Caki2 (cell line): ENCODE results near the gene COPG1. TPM values are rescaled to one million over a fixed set of nuclear protein-coding genes. Genes with fewer than 3 reads are reported as not detected.
"Not testable (repeated sequence)": the region's sequence is repeated elsewhere in the genome, so short reads cannot be mapped to it uniquely, and the experiment has no call there.

Source experiments
- DNase-seq: peaks from one replicate; pipeline ENCODE4 v3.0.0-alpha.2; 2015; ENCODE audit warnings: low read depth
- in situ Hi-C: cut with HindIII; loops from 2 replicates; pipeline ENCODE4 v1.10.0; 2016; ENCODE audit warnings: low sequenced_read_pairs, low pct_unique_long_range_greater_than_20kb, mixed read lengths
- total RNA-seq: library from RNA; depleted of rRNA; stranded (reverse); fragments of >200 nt; shearing (Covaris generic); gene quantifications from 2 replicates; pipeline ENCODE4 v1.2.3, GENCODE V29; 2014; ENCODE audit warnings: low replicate concordance

The COPG1 gene
- total RNA-seq, 1 experiment from 2014 or later: 114 TPM

DNA sequence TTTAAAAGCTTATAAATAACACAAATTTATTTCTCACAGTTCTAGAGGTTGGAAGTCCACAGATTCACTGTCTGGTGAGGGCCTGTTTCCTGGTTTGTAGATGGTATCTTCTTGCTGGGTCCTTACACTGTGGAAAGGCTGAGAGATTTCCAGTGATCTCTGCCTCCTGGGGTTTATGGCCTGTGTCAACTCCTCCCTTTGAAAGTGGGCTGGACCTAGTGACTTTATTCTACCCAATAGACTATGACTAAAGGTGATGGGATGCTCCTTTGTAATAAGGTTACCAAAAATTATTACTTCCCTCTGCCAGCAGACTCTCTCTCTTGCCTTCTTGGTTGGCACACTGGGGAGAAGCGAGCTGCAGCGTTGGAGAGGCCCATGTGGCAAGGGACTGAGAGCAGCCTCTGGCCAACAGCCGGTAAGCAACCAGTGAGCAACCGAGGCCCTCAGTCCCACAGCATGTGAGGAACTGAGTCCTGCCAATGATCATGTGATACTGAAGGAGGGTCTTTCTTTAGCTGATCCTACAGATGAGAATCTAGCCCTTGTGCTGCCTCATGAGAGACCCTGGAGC is 14.0 kb upstream of the COPG1 start:
- in situ Hi-C loops: no loop called here
- no peak for DNase-seq

- in situ Hi-C loops: no loop called here
- peak; percentile 36 for DNase-seq
Measured at GRCh38 chr3:129238945-129239705, 10.3 kb upstream of the COPG1 start.

DNA sequence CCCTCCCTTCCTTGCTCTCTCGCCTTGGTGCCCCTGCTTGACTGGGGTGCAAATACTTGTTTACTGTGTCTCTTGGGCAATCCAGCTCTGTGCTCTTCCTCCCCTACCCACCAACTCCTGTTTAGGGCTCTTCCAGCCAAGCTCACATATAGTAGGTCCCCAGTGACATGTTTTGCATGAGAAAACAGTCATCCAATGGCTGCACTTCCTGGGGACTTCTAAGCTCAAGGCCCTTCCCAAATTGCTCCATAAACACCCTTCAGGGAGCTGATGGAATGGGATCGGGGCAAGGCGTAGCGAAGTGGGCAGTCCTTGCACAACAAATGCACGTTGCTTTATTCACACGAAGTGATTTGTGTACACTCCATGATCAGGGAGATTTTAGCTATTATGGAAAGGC is 9.4 kb upstream of the COPG1 start:
- in situ Hi-C loops: no loop called here
- DNase-seq: no peak

DNA sequence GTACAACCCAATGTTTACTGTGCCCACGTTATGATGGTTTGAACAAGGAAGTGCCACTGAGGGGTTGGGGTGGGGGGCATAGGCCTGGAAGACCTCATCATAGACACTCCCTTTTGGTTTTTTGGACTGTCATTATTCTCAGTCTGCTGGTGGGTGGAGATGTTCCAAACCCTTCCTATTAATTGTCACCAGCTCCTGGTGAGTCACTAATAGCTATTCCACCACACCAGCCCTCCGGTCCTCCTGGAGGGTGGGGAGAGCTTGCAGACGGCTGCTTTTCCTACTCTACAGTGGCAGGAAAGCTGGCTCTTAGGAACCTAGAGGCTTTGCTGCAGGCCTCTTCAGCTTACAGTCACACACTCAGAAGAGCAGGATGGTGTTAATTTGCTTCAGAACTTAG is 9.0 kb upstream of the COPG1 start:
- in situ Hi-C loops: no loop called here
- peak; percentile 61 for DNase-seq

DNA sequence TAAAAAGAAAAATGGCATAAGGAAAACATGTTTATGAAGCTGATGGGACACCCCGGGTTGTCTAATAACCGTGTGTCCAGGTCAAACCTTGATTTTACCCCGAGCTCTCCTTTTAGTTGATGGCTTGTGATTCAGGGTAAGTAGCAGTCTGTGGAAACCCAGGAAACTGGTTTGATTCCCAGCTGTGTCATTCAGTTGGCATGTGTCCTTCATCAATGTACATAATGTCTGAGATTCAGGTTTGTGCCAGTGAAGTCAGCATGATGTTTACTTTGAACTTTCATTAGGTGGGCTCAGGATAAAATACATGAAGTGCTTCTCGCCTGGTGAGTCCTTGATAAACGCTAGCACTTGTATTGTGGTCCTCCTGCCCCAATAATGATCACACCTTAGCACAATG is 4.3 kb upstream of the COPG1 start:
- in situ Hi-C loops: no loop called here
- DNase-seq: no peak

GRCh38 chr3:129245641-129246306 is 3.6 kb upstream of the COPG1 start:
- in situ Hi-C loops: not testable (repeated sequence)

DNA sequence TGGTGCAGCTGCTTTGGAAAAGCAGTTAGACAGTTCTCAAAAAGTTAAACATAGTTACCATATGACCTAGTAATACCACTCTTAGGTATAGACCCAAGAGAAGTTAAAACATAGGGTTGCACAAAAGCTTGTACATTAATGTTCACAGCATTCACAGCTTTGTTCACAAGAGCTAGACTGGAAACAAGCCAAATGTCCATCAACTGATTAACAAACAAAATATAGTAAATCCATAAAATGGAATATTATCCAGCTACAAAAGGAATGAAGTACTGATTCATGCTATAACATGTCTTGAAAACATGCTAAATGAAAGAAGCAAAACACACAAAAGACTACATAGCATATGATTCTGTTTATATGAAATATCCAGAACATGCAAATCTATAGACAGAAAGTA is 2.8 kb upstream of the COPG1 start:
- in situ Hi-C loops: no loop called here
- no peak for DNase-seq

More at GRCh38 chr3:129245641-129246306, 3.6 kb upstream of the COPG1 start:
- DNase-seq: peak; percentile 79

GRCh38 chr3:129248286-129248979 is 973 bp upstream of the COPG1 start:
- in situ Hi-C loops: no loop called here

DNA sequence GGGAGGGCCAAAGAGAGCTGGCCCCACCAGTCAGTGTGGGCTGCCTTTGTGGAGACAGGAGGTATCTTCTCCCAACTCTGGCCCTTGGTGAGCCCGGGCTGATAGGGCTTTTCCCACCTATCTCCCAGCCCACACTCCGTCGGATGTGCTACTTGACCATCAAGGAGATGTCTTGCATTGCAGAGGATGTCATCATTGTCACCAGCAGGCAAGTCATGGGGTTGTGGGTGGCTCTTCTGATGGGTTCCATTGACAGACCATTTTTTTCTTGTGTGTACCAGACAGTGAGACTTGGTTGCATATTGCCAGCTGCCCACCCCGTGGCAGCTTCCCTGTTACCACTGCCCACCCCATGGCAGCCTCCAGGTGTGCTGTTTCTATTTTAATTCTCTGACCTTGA is 3.3 kb downstream of the COPG1 start:
- DNase-seq: no peak
- in situ Hi-C loops: no loop called here

More at GRCh38 chr3:129248286-129248979, 973 bp upstream of the COPG1 start:
- DNase-seq: no peak

GRCh38 chr3:129254536-129255230 is 5.3 kb downstream of the COPG1 start:
- in situ Hi-C loops: no loop called here
- DNase-seq: no peak

GRCh38 chr3:129256270-129256669 is 6.9 kb downstream of the COPG1 start:
- in situ Hi-C loops: no loop called here
- no peak for DNase-seq

- in situ Hi-C loops: no loop called here
Measured at GRCh38 chr3:129257609-129258008, 8.2 kb downstream of the COPG1 start.

DNA sequence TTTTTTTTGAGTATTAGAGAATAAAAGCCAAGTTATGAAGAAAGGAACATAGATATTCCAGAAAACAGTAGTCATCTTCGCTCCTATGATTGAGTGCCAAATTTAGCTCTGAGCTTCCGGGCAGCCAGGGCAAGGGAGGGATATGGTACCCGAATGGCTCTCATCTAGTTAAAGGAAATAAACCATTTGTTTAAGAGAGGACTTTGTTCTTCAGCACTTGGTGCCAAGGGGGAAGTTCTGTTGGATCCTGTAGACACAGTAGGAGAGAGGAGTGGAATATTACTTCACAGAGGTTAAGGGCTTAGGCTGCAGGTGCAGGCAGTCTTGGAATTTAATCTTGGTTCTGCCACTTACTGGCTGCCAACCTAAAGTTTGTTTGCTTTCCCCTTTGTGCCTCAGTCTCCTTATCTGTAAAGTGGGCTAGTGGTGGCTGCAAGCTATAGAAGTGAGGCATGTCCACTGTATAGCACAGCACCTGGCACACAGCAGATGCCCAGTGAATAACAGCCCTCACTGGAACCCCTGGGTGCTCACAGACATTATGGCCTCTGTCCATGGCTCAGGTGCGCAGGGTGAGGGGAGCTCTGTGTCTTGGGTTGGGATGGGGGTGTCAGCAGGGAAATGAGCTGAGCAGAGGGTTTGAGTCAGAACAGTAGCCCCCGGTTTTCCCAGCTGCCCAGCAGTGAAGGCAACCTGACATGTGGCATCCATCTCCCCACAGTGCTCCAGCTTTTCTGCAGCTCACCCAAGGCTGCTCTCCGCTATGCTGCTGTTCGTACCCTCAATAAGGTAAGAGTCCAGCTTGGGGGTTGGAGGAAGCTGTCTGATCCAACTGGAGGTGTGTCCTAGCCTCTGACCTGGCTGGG is 10.4 kb downstream of the COPG1 start:
- no peak for DNase-seq
- in situ Hi-C loops: no loop called here

More at GRCh38 chr3:129257609-129258008, 8.2 kb downstream of the COPG1 start:
- DNase-seq: no peak

- in situ Hi-C loops: no loop called here
Measured at GRCh38 chr3:129260606-129261005, 11.2 kb downstream of the COPG1 start.

GRCh38 chr3:129261894-129262293 is 12.5 kb downstream of the COPG1 start:
- in situ Hi-C loops: no loop called here

More at GRCh38 chr3:129260606-129261005, 11.2 kb downstream of the COPG1 start:
- no peak for DNase-seq

DNA sequence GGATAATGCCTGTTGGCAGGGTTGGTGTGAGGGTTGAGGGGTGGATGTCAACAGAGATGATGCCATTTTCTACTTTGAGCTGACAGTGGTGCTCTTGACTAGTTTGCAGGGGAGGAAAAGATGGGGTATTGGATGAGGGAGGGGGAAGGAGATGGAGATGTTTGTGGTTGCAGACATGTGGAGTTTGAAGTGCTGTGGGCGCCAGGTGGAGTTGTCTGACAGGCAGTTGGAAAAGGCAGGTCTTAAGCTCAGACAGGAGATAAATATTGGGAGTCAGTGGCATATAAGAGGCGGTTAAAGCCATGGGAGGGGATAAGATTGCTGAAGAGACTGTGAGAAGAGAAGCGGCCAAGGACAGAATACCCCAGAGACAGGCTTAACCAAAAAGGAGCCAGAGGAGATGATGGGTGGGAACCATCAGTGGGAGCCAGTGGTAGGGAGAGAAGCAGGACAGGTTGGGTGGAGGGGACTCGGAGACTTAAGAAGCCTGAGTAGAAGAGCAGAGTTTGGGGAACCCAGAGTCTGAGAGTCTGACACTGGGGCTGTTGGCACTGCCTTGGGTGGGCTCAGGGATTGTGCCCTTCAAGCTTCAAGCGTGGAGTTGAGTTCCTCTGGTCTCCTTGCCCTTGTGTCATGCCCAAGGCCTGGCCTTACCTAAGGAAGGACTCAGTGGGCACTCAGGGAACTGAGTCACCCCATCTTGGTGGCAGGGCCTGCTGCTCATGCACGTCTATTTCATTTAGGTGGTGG is 13.9 kb downstream of the COPG1 start:
- no peak for DNase-seq
- in situ Hi-C loops: no loop called here

More at GRCh38 chr3:129261894-129262293, 12.5 kb downstream of the COPG1 start:
- no peak for DNase-seq

- DNase-seq, in situ Hi-C loops: not testable (repeated sequence)
Measured at GRCh38 chr3:129264994-129265393, 15.6 kb downstream of the COPG1 start.
